Mesendoderm (in vitro differentiated cells): Measurements from ENCODE around the gene ZNF653.

Experiments
- DNase-seq: peaks from one replicate; pipeline ENCODE4 v3.0.0; 2013
- H2AK5ac ChIP-seq: 2 replicates; pipeline ENCODE4 v1.6.1; 2013; ENCODE audit warnings: low read length, inconsistent platforms
- H2BK120ac ChIP-seq: 2 replicates; pipeline ENCODE4 v1.6.1; 2013; ENCODE audit warnings: low read depth, mild to moderate bottlenecking, low read length, moderate library complexity, mixed read lengths
- H2BK15ac ChIP-seq: replicated peaks from 2 replicates; pipeline ENCODE4 v1.6.1; 2013; ENCODE audit warnings: low read depth, mild to moderate bottlenecking, moderate library complexity
- H2BK5ac ChIP-seq: 2 replicates; pipeline ENCODE4 v1.6.1; 2013; ENCODE audit warnings: low read length, inconsistent platforms
- H3K18ac ChIP-seq: 2 replicates; pipeline ENCODE4 v1.6.1; 2013; ENCODE audit warnings: mild to moderate bottlenecking, low read length, mixed read lengths
- H3K23ac ChIP-seq: one replicate; pipeline ENCODE4 v1.6.1; 2013; ENCODE audit warnings: low read length
- H3K27ac ChIP-seq: 2 replicates; pipeline ENCODE4 v1.5.1; 2013; ENCODE audit warnings: low read depth, mild to moderate bottlenecking, inconsistent platforms, low read length, moderate library complexity
- H3K27me3 ChIP-seq: 2 replicates; pipeline ENCODE4 v1.6.1; 2013; ENCODE audit warnings: low read length, control low read depth, mild to moderate bottlenecking, inconsistent platforms; ENCODE audit not compliant: insufficient read depth, poor library complexity
- H3K36me3 ChIP-seq: 2 replicates; pipeline ENCODE4 v1.6.1; 2013; ENCODE audit warnings: low read length, inconsistent platforms; ENCODE audit not compliant: control insufficient read depth, insufficient read depth
- H3K4ac ChIP-seq: one replicate; pipeline ENCODE4 v1.6.1; 2013; ENCODE audit warnings: low read depth, mild to moderate bottlenecking, low read length, moderate library complexity
- H3K4me1 ChIP-seq: 2 replicates; pipeline ENCODE4 v1.6.1; 2013; ENCODE audit warnings: low read depth, low read length, inconsistent platforms; ENCODE audit not compliant: control insufficient read depth
- H3K4me2 ChIP-seq: 2 replicates; pipeline ENCODE4 v1.6.1; 2013; ENCODE audit warnings: low read length
- H3K4me3 ChIP-seq: 2 replicates; pipeline ENCODE4 v1.5.1; 2013; ENCODE audit warnings: mild to moderate bottlenecking, low read length
- H3K56ac ChIP-seq: one replicate; pipeline ENCODE4 v1.6.1; 2013; ENCODE audit warnings: low read length
- H3K79me1 ChIP-seq: 2 replicates; pipeline ENCODE4 v1.6.1; 2013; ENCODE audit warnings: low read length, inconsistent platforms
- H3K79me2 ChIP-seq: 2 replicates; pipeline ENCODE4 v1.6.1; 2013; ENCODE audit warnings: mild to moderate bottlenecking, low read length; ENCODE audit not compliant: control insufficient read depth, insufficient read depth
- H3K9ac ChIP-seq: 2 replicates; pipeline ENCODE4 v1.6.1; 2013; ENCODE audit warnings: low read length, inconsistent platforms
- H4K5ac ChIP-seq: one replicate; pipeline ENCODE4 v1.6.1; 2013; ENCODE audit warnings: low read length
- H4K8ac ChIP-seq: one replicate; pipeline ENCODE4 v1.6.1; 2013; ENCODE audit warnings: low read depth, mild to moderate bottlenecking, control low read depth, low read length, moderate library complexity
- WGBS: extraction: QIAGEN DNeasy Blood & Tissue Kit; methylation state at CpG from one replicate; pipeline ENCODE4 v1.1.7; 2013; ENCODE audit warnings: low lambda C conversion rate, missing lambda C conversion rate; ENCODE audit not compliant: insufficient coverage; ENCODE audit errors: extremely low coverage; 5-methylcytosine and 5-hydroxymethylcytosine counted together

The ZNF653 gene

GRCh38 chr19:11448923-11449554 is 56.6 kb downstream of the ZNF653 start:
- Histone ChIP-seq H3K56ac (no peak overlapping the region), H2BK15ac (no peak overlapping the region), H4K5ac (no peak overlapping the region), H3K36me3 (peaks cover 5% of the 10 kb centered on the region), H3K4me3 (no peak overlapping the region), H3K79me2 (no peaks in the 10 kb centered on the region), H3K4me2 (no peak overlapping the region), H3K4ac (no peak overlapping the region), H2AK5ac (no peak overlapping the region), H4K8ac (no peak overlapping the region), H2BK120ac (no peak overlapping the region), H3K27ac (no peak overlapping the region), H2BK5ac (no peak overlapping the region), H3K18ac (no peak overlapping the region), H3K79me1 (no peaks in the 10 kb centered on the region), H3K27me3 (no peaks in the 10 kb centered on the region), H3K4me1 (no peaks in the 10 kb centered on the region), H3K9ac (no peak overlapping the region), H3K23ac (no peak overlapping the region)
- no peak for DNase-seq
- no CpG with 5 or more reads among the region's 31 CpGs for WGBS

DNA sequence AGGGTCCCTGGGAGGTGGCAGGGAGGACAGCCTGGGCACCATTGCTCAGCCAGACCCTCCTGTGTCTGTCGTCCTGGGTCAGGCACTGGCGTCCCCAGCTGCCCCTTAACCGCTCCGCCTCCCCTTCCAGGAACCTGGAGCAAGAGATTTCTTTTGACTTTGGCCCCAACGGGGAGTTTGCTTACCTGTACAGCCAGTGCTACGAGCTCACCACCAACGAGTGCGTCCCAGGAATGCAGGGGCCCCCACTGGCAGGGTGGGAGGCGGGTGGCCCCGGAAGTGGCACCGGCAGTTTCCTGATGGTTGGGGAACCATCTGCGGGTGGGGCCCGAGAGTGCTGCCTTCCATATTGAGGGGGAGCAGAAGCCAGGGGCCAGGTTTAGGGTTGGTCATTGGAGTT is 57.2 kb downstream of the ZNF653 start:
- H3K27ac ChIP-seq: no peak overlapping the region
- no peaks in the 10 kb centered on the region for H3K79me2 ChIP-seq
- H3K36me3 ChIP-seq: peaks cover 7% of the 10 kb centered on the region
- H3K18ac ChIP-seq: no peak overlapping the region
- H2AK5ac ChIP-seq: no peak overlapping the region
- no peak overlapping the region for H4K5ac ChIP-seq
- H2BK15ac ChIP-seq: no peak overlapping the region
- no peak for DNase-seq
- H4K8ac ChIP-seq: no peak overlapping the region
- H3K23ac ChIP-seq: no peak overlapping the region
- no peak overlapping the region for H3K4ac ChIP-seq
- H2BK120ac ChIP-seq: no peak overlapping the region
- H3K4me1 ChIP-seq: no peaks in the 10 kb centered on the region
- H2BK5ac ChIP-seq: no peak overlapping the region
- H3K56ac ChIP-seq: no peak overlapping the region
- no peak overlapping the region for H3K4me2 ChIP-seq
- no peaks in the 10 kb centered on the region for H3K79me1 ChIP-seq
- H3K27me3 ChIP-seq: no peaks in the 10 kb centered on the region
- WGBS: no CpG with 5 or more reads among the region's 13 CpGs
- no peak overlapping the region for H3K9ac ChIP-seq
- H3K4me3 ChIP-seq: no peak overlapping the region

GRCh38 chr19:11447347-11448262 is 58.0 kb downstream of the ZNF653 start:
- no peak overlapping the region for H4K8ac ChIP-seq
- no peak overlapping the region for H4K5ac ChIP-seq
- H2BK15ac ChIP-seq: no peak overlapping the region
- no peak overlapping the region for H3K27ac ChIP-seq
- no peak overlapping the region for H2BK5ac ChIP-seq
- H3K36me3 ChIP-seq: peaks cover 7% of the 10 kb centered on the region
- DNase-seq: no peak
- no CpG with 5 or more reads among the region's 35 CpGs for WGBS
- H3K23ac ChIP-seq: no peak overlapping the region
- H3K79me1 ChIP-seq: no peaks in the 10 kb centered on the region
- no peak overlapping the region for H2AK5ac ChIP-seq
- no peak overlapping the region for H3K4me3 ChIP-seq
- no peak overlapping the region for H3K4me2 ChIP-seq
- H3K79me2 ChIP-seq: no peaks in the 10 kb centered on the region
- no peak overlapping the region for H3K56ac ChIP-seq
- no peak overlapping the region for H3K9ac ChIP-seq
- no peak overlapping the region for H2BK120ac ChIP-seq
- H3K4ac ChIP-seq: no peak overlapping the region
- no peak overlapping the region for H3K18ac ChIP-seq
- no peaks in the 10 kb centered on the region for H3K4me1 ChIP-seq
- H3K27me3 ChIP-seq: no peaks in the 10 kb centered on the region

GRCh38 chr19:11446652-11447301 is 58.9 kb downstream of the ZNF653 start:
- H3K56ac ChIP-seq: no peak overlapping the region
- no peak overlapping the region for H3K4me2 ChIP-seq
- no peaks in the 10 kb centered on the region for H3K79me2 ChIP-seq
- no peak overlapping the region for H2BK15ac ChIP-seq
- no peak overlapping the region for H3K4ac ChIP-seq
- H3K23ac ChIP-seq: no peak overlapping the region
- no peak overlapping the region for H4K8ac ChIP-seq
- H3K36me3 ChIP-seq: peaks cover 9% of the 10 kb centered on the region
- DNase-seq: peak; percentile 56
- no peaks in the 10 kb centered on the region for H3K27me3 ChIP-seq
- H3K79me1 ChIP-seq: peaks cover under 1% of the 10 kb centered on the region
- no peak overlapping the region for H3K18ac ChIP-seq
- no peak overlapping the region for H4K5ac ChIP-seq
- no peak overlapping the region for H2AK5ac ChIP-seq
- no peak overlapping the region for H3K9ac ChIP-seq
- no peak overlapping the region for H2BK5ac ChIP-seq
- H3K27ac ChIP-seq: no peak overlapping the region
- no peak overlapping the region for H3K4me3 ChIP-seq
- no peaks in the 10 kb centered on the region for H3K4me1 ChIP-seq
- WGBS: no CpG with 5 or more reads among the region's 23 CpGs
- H2BK120ac ChIP-seq: no peak overlapping the region

DNA sequence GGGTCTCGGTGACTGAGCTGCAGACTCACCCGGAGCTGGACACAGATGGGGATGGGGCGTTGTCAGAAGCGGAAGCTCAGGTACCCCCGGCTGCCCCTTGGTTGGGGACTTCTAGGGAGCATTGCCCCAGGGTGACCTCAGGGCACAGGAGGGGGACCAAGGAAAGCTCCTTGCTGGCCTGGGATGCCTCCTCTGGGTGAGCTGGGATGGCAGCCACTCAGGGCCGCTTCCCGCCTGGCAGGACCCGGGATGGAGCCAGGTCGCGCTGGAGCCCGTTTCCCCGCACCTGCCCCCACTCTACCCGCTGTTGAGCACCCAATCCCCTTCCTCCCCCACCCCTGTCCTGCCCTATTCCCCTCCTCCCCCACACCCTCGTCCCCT is 59.4 kb downstream of the ZNF653 start:
- no peak overlapping the region for H2BK120ac ChIP-seq
- no peak overlapping the region for H2BK15ac ChIP-seq
- H3K4me2 ChIP-seq: no peak overlapping the region
- no peak overlapping the region for H3K9ac ChIP-seq
- H2BK5ac ChIP-seq: no peak overlapping the region
- H3K79me1 ChIP-seq: peaks cover 2% of the 10 kb centered on the region
- H4K5ac ChIP-seq: no peak overlapping the region
- H3K4ac ChIP-seq: no peak overlapping the region
- no peak overlapping the region for H4K8ac ChIP-seq
- H3K79me2 ChIP-seq: no peaks in the 10 kb centered on the region
- no peak overlapping the region for H3K18ac ChIP-seq
- no peaks in the 10 kb centered on the region for H3K27me3 ChIP-seq
- no CpG with 5 or more reads among the region's 14 CpGs for WGBS
- no peak for DNase-seq
- no peak overlapping the region for H3K56ac ChIP-seq
- no peak overlapping the region for H2AK5ac ChIP-seq
- no peaks in the 10 kb centered on the region for H3K4me1 ChIP-seq
- peaks cover 13% of the 10 kb centered on the region for H3K36me3 ChIP-seq
- no peak overlapping the region for H3K4me3 ChIP-seq
- no peak overlapping the region for H3K23ac ChIP-seq
- H3K27ac ChIP-seq: no peak overlapping the region
